Endodermal cell (in vitro differentiated cells): ENCODE measurements around the gene HAGH. TPM values are rescaled to one million over a fixed set of nuclear protein-coding genes. Genes with fewer than 3 reads are reported as not detected.

Experiments
- DNase-seq: peaks from one replicate; pipeline ENCODE4 v3.0.0-alpha.2; 2017
- H3K27ac ChIP-seq: 2 replicates; pipeline ENCODE4 v1.5.1; 2013; ENCODE audit warnings: mild to moderate bottlenecking, low read depth, low read length, moderate library complexity
- H3K27me3 ChIP-seq: 2 replicates; pipeline ENCODE4 v1.6.1; 2013; ENCODE audit warnings: mild to moderate bottlenecking, low read length, moderate library complexity; ENCODE audit not compliant: insufficient read depth, control insufficient read depth, poor library complexity, severe bottlenecking
- H3K36me3 ChIP-seq: 2 replicates; pipeline ENCODE4 v1.7.0; 2013; ENCODE audit warnings: mild to moderate bottlenecking, low read length, moderate library complexity; ENCODE audit not compliant: control insufficient read depth, insufficient read depth
- H3K4me1 ChIP-seq: one replicate; pipeline ENCODE4 v1.7.0; 2013; ENCODE audit warnings: low read length; ENCODE audit not compliant: control insufficient read depth, insufficient read depth
- H3K4me3 ChIP-seq: 2 replicates; pipeline ENCODE4 v1.5.1; 2013; ENCODE audit warnings: mild to moderate bottlenecking, low read length, moderate library complexity
- H3K9ac ChIP-seq: 2 replicates; pipeline ENCODE4 v1.6.1; 2013; ENCODE audit warnings: mild to moderate bottlenecking, low read length, moderate library complexity; ENCODE audit not compliant: poor library complexity, severe bottlenecking; ENCODE audit errors: extremely low read depth
- H3K9me3 ChIP-seq: 2 replicates; pipeline ENCODE4 v1.6.1; 2013; ENCODE audit warnings: mild to moderate bottlenecking, low read length, moderate library complexity; ENCODE audit not compliant: control insufficient read depth
- H3K27ac Mint-ChIP-seq: 2 replicates; pipeline ENCODE4 v1.8.0; 2020; ENCODE audit warnings: mixed read lengths
- H3K27me3 Mint-ChIP-seq: 2 replicates; pipeline ENCODE4 v1.8.0; 2021; ENCODE audit warnings: mild to moderate bottlenecking, mixed read lengths; ENCODE audit not compliant: insufficient read depth
- H3K36me3 Mint-ChIP-seq: 2 replicates; pipeline ENCODE4 v1.8.0; 2020; ENCODE audit warnings: low read depth, mixed read lengths
- H3K4me1 Mint-ChIP-seq: 2 replicates; pipeline ENCODE4 v1.8.0; 2020; ENCODE audit warnings: mixed read lengths
- H3K4me3 Mint-ChIP-seq: 2 replicates; pipeline ENCODE4 v1.8.0; 2020; ENCODE audit warnings: mild to moderate bottlenecking, moderate library complexity, mixed read lengths
- H3K9me3 Mint-ChIP-seq: 2 replicates; pipeline ENCODE4 v1.8.0; 2020; ENCODE audit warnings: mild to moderate bottlenecking, mixed read lengths
- CTCF ChIP-seq: fragments of 200-600 bp; sonication (generic); conservative IDR thresholded peaks from 2 replicates; pipeline ENCODE4 v1.5.0; 2021; ENCODE audit warnings: antibody characterized with exemption, mild to moderate bottlenecking
- WGBS, 2 experiments: methylation state at CpG; one replicate each; pipeline versions ENCODE4 v1.1.5 to v1.1.7; 2013; ENCODE audit warnings: missing lambda C conversion rate in 2 of 2, mixed read lengths in 1 of 2; ENCODE audit not compliant: insufficient coverage in 1 of 2, insufficient read length in 1 of 2; 5-methylcytosine and 5-hydroxymethylcytosine counted together
- total RNA-seq, 2 donors: library from RNA; stranded (reverse); fragmentation: NEBNext Ultra II Directional in 1 of 2; extraction: Animal tissue kit (Norgen Biotek cat#: 25700) in 1 of 2; gene quantifications; 2 replicates in 1 of 2; 3 replicates in 1 of 2; pipeline ENCODE4 v1.2.1, GENCODE V29; 2021

Gene HAGH
- total RNA-seq, 2 donors from 2014 or later = 47.8 to 52.9 TPM

GRCh38 chr16:1812732-1813163 is 13.9 kb downstream of the HAGH start:
- peak; percentile 85 for DNase-seq
- peak; percentile 74 for TF ChIP-seq CTCF
- Mint-ChIP-seq H3K36me3 (peaks cover 53% of the 10 kb centered on the region), H3K4me3 (no peak overlapping the region), H3K4me1 (no peaks in the 10 kb centered on the region), H3K9me3 (peaks cover under 1% of the 10 kb centered on the region), H3K27me3 (no peaks in the 10 kb centered on the region), H3K27ac (no peak overlapping the region)
- H3K36me3 ChIP-seq = peaks cover 30% of the 10 kb centered on the region
- no peak overlapping the region for H3K9ac ChIP-seq
- H3K4me3 ChIP-seq = no peak overlapping the region
- H3K27ac ChIP-seq = no peak overlapping the region
- 53 to 58% methylated on average over 12 to 17 of the region's 17 CpGs for WGBS, 2 experiments
- no peaks in the 10 kb centered on the region for H3K27me3 ChIP-seq
- H3K4me1 ChIP-seq = no peaks in the 10 kb centered on the region
- no peaks in the 10 kb centered on the region for H3K9me3 ChIP-seq

GRCh38 chr16:1810536-1810935 is 16.1 kb downstream of the HAGH start:
- Mint-ChIP-seq H3K4me3 (no peak overlapping the region), H3K27me3 (no peaks in the 10 kb centered on the region)

GRCh38 chr16:1810106-1810505 is 16.5 kb downstream of the HAGH start:
- peaks cover 21% of the 10 kb centered on the region for H3K36me3 ChIP-seq
- H3K27ac ChIP-seq = no peak overlapping the region
- H3K27me3 ChIP-seq = no peaks in the 10 kb centered on the region
- no peak for TF ChIP-seq CTCF
- 94 to 97% methylated on average over 9 to 16 of the region's 16 CpGs for WGBS, 2 experiments
- Mint-ChIP-seq H3K36me3 (peaks cover 59% of the 10 kb centered on the region), H3K9me3 (peaks cover 18% of the 10 kb centered on the region), H3K27ac (no peak overlapping the region), H3K4me3 (no peak overlapping the region), H3K27me3 (no peaks in the 10 kb centered on the region), H3K4me1 (no peaks in the 10 kb centered on the region)
- no peak overlapping the region for H3K9ac ChIP-seq
- H3K4me3 ChIP-seq = no peak overlapping the region
- H3K9me3 ChIP-seq = no peaks in the 10 kb centered on the region
- no peaks in the 10 kb centered on the region for H3K4me1 ChIP-seq
- DNase-seq = no peak

More at GRCh38 chr16:1810536-1810935, 16.1 kb downstream of the HAGH start:
- no peak for TF ChIP-seq CTCF
- no peaks in the 10 kb centered on the region for H3K4me1 ChIP-seq
- no peak overlapping the region for H3K27ac ChIP-seq
- Mint-ChIP-seq H3K9me3 (peaks cover 17% of the 10 kb centered on the region), H3K27ac (no peak overlapping the region), H3K36me3 (peaks cover 59% of the 10 kb centered on the region), H3K4me1 (no peaks in the 10 kb centered on the region)
- 93 to 95% methylated on average over 13 to 16 of the region's 16 CpGs for WGBS, 2 experiments
- H3K36me3 ChIP-seq = peaks cover 25% of the 10 kb centered on the region
- DNase-seq = no peak
- no peak overlapping the region for H3K9ac ChIP-seq
- H3K4me3 ChIP-seq = no peak overlapping the region
- H3K27me3 ChIP-seq = no peaks in the 10 kb centered on the region
- no peaks in the 10 kb centered on the region for H3K9me3 ChIP-seq
